SK-N-SH (cell line): ENCODE results near the gene FBXO42. TPM values are rescaled to one million over a fixed set of nuclear protein-coding genes. Genes with fewer than 3 reads are reported as not detected.

Experiments used
- CTCF ChIA-PET: fragments of 300-600, 350-600 bp; formaldehyde crosslinking; extraction: SDS; loops from one replicate; lab custom pipeline; 2021; lab: Yijun Ruan, JAX
- POLR2A ChIA-PET: fragments of 350-600 bp; sonication (Branson Sonifier 250); formaldehyde crosslinking; extraction: SDS; loops from one replicate; lab custom pipeline; 2020; ENCODE audit warnings: antibody characterized with exemption, inconsistent platforms; lab: Yijun Ruan, JAX
- DNase-seq: peaks from one replicate; pipeline ENCODE4 v3.0.0; 2012
- H2AFZ ChIP-seq: fragments of 200-600 bp; sonication (generic); 2 replicates; pipeline ENCODE4 v1.8.1; 2016; ENCODE audit warnings: antibody characterized with exemption, mild to moderate bottlenecking, low read depth
- H3F3A ChIP-seq: fragments of 200-600 bp; sonication (generic); replicated peaks from 2 replicates; pipeline ENCODE3; 2016; ENCODE audit warnings: antibody characterized with exemption, mild to moderate bottlenecking; ENCODE audit not compliant: insufficient read depth
- H3K27ac ChIP-seq, 2 experiments: fragments of 200-500 bp in 1 of 2; fragments of 200-600 bp in 1 of 2; sonication (Bioruptor generic) in 1 of 2; sonication (generic), shearing (Covaris generic) in 1 of 2; 2 replicates each; pipeline versions ENCODE4 v1.5.1 to v1.6.1; 2014 to 2016; ENCODE audit warnings: low read depth in 2 of 2, inconsistent platforms in 1 of 2, low read length in 1 of 2, mild to moderate bottlenecking in 1 of 2, mixed read lengths in 1 of 2
- H3K27me3 ChIP-seq: fragments of 200-600 bp; sonication (generic), shearing (Covaris generic); 2 replicates; pipeline ENCODE4 v1.6.1; 2016; ENCODE audit warnings: mixed run types; ENCODE audit not compliant: insufficient read depth
- H3K36me3 ChIP-seq, 2 experiments: fragments of 200-500 bp in 1 of 2; fragments of 200-600 bp in 1 of 2; sonication (Bioruptor generic) in 1 of 2; sonication (generic) in 1 of 2; replicated peaks in 1 of 2; 2 replicates each; pipeline versions ENCODE3 to v1.5.1; 2014 to 2016; ENCODE audit warnings: low read length in 1 of 2, mild to moderate bottlenecking in 1 of 2; ENCODE audit not compliant: insufficient read depth in 2 of 2, control insufficient read depth in 1 of 2
- H3K4me1 ChIP-seq, 2 experiments: fragments of 200-500 bp in 1 of 2; fragments of 200-600 bp in 1 of 2; sonication (Bioruptor generic) in 1 of 2; sonication (generic), shearing (Covaris generic) in 1 of 2; 2 replicates each; pipeline versions ENCODE4 v1.5.1 to v1.6.1; 2014 to 2016; ENCODE audit warnings: low read depth in 1 of 2, low read length in 1 of 2, mixed run types in 1 of 2; ENCODE audit not compliant: insufficient read depth in 2 of 2, control insufficient read depth in 1 of 2
- H3K4me2 ChIP-seq: fragments of 200-600 bp; sonication (generic), shearing (Covaris generic); 2 replicates; pipeline ENCODE4 v1.6.1; 2017; ENCODE audit warnings: mixed run types
- H3K4me3 ChIP-seq, 2 experiments: fragments of 200-500 bp in 1 of 2; fragments of 200-600 bp in 1 of 2; sonication (Bioruptor generic) in 1 of 2; sonication (generic), shearing (Covaris generic) in 1 of 2; 2 replicates each; pipeline versions ENCODE4 v1.5.1 to v1.8.1; 2014 to 2016; ENCODE audit warnings: low read depth in 2 of 2, inconsistent platforms in 1 of 2, low read length in 1 of 2, mild to moderate bottlenecking in 1 of 2, mixed read lengths in 1 of 2, moderate library complexity in 1 of 2
- H3K79me2 ChIP-seq: fragments of 200-600 bp; sonication (generic); 2 replicates; pipeline ENCODE4 v1.8.1; 2017; ENCODE audit warnings: mild to moderate bottlenecking; ENCODE audit not compliant: insufficient read depth
- H3K9ac ChIP-seq: fragments of 200-600 bp; sonication (generic); 2 replicates; pipeline ENCODE4 v1.6.1; 2017; ENCODE audit warnings: mixed run types
- H3K9me2 ChIP-seq: fragments of 200-600 bp; sonication (generic); 2 replicates; pipeline ENCODE4 v1.6.1; 2017; ENCODE audit warnings: mixed run types
- H3K9me3 ChIP-seq: fragments of 200-600 bp; sonication (generic); 2 replicates; pipeline ENCODE4 v1.6.1; 2017; ENCODE audit warnings: mixed run types, mild to moderate bottlenecking, moderate library complexity
- H4K20me1 ChIP-seq: fragments of 200-600 bp; sonication (generic); 2 replicates; pipeline ENCODE4 v1.6.1; 2017; ENCODE audit warnings: mild to moderate bottlenecking, mixed run types; ENCODE audit not compliant: insufficient read depth
- ELF1 ChIP-seq: IDR thresholded peaks from 2 replicates; pipeline ENCODE4 v1.4.0; 2012
- EZH2phosphoT487 ChIP-seq: fragments of 200-600 bp; sonication (generic); IDR thresholded peaks from 2 replicates; pipeline ENCODE4 v1.6.1; 2017; ENCODE audit warnings: low read depth, mixed run types, mild to moderate bottlenecking, antibody characterized with exemption, moderate library complexity, borderline replicate concordance
- JUND ChIP-seq: IDR thresholded peaks from 2 replicates; pipeline ENCODE4 v1.4.0; 2012
- NFIC ChIP-seq: IDR thresholded peaks from 2 replicates; pipeline ENCODE4 v1.4.0; 2012; ENCODE audit warnings: borderline replicate concordance
- PBX3 ChIP-seq: IDR thresholded peaks from 2 replicates; pipeline ENCODE4; 2012
- POLR2AphosphoS5 ChIP-seq: IDR thresholded peaks from 2 replicates; pipeline ENCODE4 v1.6.1; 2012; ENCODE audit warnings: low read depth, low read length
- RCOR1 ChIP-seq: fragments of 150-350 bp; IDR thresholded peaks from 2 replicates; pipeline ENCODE4 v1.6.1; 2017; ENCODE audit warnings: antibody characterized with exemption, low read length
- REST ChIP-seq: IDR thresholded peaks from 2 replicates; pipeline ENCODE4 v1.6.1; 2012; ENCODE audit warnings: mild to moderate bottlenecking, low read depth, low read length, moderate library complexity
- RFX5 ChIP-seq: IDR thresholded peaks from 2 replicates; pipeline ENCODE4 v1.6.1; 2012; ENCODE audit warnings: mild to moderate bottlenecking, improper control_type of control experiment, low read length
- SIN3A ChIP-seq: IDR thresholded peaks from 2 replicates; pipeline ENCODE4 v1.6.1; 2012; ENCODE audit warnings: low read depth, mild to moderate bottlenecking, low read length, moderate library complexity, borderline replicate concordance
- SMC3 ChIP-seq: IDR thresholded peaks from 2 replicates; pipeline ENCODE4 v1.6.1; 2012; ENCODE audit warnings: low read depth, low read length, improper control_type of control experiment
- TAF1 ChIP-seq: IDR thresholded peaks from 2 replicates; pipeline ENCODE4 v1.6.1; 2012; ENCODE audit warnings: low read depth, mild to moderate bottlenecking, low read length, moderate library complexity, borderline replicate concordance
- USF2 ChIP-seq: fragments of 150-350 bp; IDR thresholded peaks from 2 replicates; pipeline ENCODE4 v1.6.1; 2017; ENCODE audit warnings: antibody characterized with exemption, low read length, low read depth, borderline replicate concordance
- WGBS: methylation state at CpG from one replicate; pipeline ENCODE4 v1.1.6; 2017; ENCODE audit warnings: low lambda C conversion rate; 5-methylcytosine and 5-hydroxymethylcytosine counted together
- polyA plus RNA-seq, 3 experiments: library from polyadenylated mRNA; depleted of rRNA; stranded (reverse); fragments of >200 nt; gene quantifications; 2 replicates each; pipeline ENCODE4 v1.2.3, GENCODE V29; 2012
- TF ChIP-seq, protein P1 (sequence below): IDR thresholded peaks from 2 replicates; pipeline ENCODE4 v1.4.0; 2012; ENCODE audit warnings: low read depth
- TF ChIP-seq, protein P2 (sequence below): fragments of 150-350 bp; IDR thresholded peaks from 2 replicates; pipeline ENCODE4 v1.6.1; 2016; ENCODE audit warnings: mild to moderate bottlenecking, low read depth, low read length
- TF ChIP-seq, protein P3 (sequence below): fragments of 200-600 bp; sonication (generic); IDR thresholded peaks from 2 replicates; pipeline ENCODE4 v1.6.1; 2017; ENCODE audit warnings: antibody characterized with exemption, mild to moderate bottlenecking, moderate library complexity

The FBXO42 gene
- polyA plus RNA-seq, 1 of the 3 experiments (the other 2 are of a cell fraction): 8.6 TPM

- ChIA-PET POLR2A (interaction anchor here (0.6 to 1.3 kb wide), 5 partner anchors 31 to 169 kb away, joined by 3 to 5 read pairs (median 4); partner anchors contain the start of gene FBXO42), CTCF (interaction anchor here (0.6 to 3.0 kb wide), 15 partner anchors 9 to 175 kb away, joined by 3 to 28 read pairs (median 5); partner anchors contain the start of genes CPLANE2, FAM131C and FBXO42)
- Histone ChIP-seq H3K36me3 (peaks cover 7 to 37% of the 10 kb centered on the region in 2 experiments), H3K9ac (no peak overlapping the region), H3K27me3 (no peaks in the 10 kb centered on the region), H3K4me2 (0 out of 2 replicates have a peak overlapping the region, but pooled peaks have one; percentile 30), H2AFZ (no peak overlapping the region), H3K4me1 (peaks cover 23 to 55% of the 10 kb centered on the region in 2 experiments), H3F3A (peaks cover 14% of the 10 kb centered on the region), H3K79me2 (no peaks in the 10 kb centered on the region), H4K20me1 (no peaks in the 10 kb centered on the region), H3K9me2 (no peaks in the 10 kb centered on the region), H3K27ac (peak overlapping the region; percentile 70 to 99), H3K9me3 (no peaks in the 10 kb centered on the region), H3K4me3 (no peak overlapping the region)
- 86% methylated on average over 8 of the region's 8 CpGs for WGBS
- TF ChIP-seq, protein P1, sequence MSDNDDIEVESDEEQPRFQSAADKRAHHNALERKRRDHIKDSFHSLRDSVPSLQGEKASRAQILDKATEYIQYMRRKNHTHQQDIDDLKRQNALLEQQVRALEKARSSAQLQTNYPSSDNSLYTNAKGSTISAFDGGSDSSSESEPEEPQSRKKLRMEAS: no peak
- no peak for TF ChIP-seq USF2
- no peak for TF ChIP-seq RFX5
- no peak for TF ChIP-seq EZH2phosphoT487
- no peak for TF ChIP-seq POLR2AphosphoS5
- TF ChIP-seq SIN3A: no peak
- TF ChIP-seq SMC3: no peak
- TF ChIP-seq JUND: no peak
- no peak for TF ChIP-seq REST
- TF ChIP-seq PBX3: no peak
- TF ChIP-seq, protein P2, sequence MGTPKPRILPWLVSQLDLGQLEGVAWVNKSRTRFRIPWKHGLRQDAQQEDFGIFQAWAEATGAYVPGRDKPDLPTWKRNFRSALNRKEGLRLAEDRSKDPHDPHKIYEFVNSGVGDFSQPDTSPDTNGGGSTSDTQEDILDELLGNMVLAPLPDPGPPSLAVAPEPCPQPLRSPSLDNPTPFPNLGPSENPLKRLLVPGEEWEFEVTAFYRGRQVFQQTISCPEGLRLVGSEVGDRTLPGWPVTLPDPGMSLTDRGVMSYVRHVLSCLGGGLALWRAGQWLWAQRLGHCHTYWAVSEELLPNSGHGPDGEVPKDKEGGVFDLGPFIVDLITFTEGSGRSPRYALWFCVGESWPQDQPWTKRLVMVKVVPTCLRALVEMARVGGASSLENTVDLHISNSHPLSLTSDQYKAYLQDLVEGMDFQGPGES: no peak
- TF ChIP-seq, protein P3, sequence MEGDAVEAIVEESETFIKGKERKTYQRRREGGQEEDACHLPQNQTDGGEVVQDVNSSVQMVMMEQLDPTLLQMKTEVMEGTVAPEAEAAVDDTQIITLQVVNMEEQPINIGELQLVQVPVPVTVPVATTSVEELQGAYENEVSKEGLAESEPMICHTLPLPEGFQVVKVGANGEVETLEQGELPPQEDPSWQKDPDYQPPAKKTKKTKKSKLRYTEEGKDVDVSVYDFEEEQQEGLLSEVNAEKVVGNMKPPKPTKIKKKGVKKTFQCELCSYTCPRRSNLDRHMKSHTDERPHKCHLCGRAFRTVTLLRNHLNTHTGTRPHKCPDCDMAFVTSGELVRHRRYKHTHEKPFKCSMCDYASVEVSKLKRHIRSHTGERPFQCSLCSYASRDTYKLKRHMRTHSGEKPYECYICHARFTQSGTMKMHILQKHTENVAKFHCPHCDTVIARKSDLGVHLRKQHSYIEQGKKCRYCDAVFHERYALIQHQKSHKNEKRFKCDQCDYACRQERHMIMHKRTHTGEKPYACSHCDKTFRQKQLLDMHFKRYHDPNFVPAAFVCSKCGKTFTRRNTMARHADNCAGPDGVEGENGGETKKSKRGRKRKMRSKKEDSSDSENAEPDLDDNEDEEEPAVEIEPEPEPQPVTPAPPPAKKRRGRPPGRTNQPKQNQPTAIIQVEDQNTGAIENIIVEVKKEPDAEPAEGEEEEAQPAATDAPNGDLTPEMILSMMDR: no peak
- TF ChIP-seq ELF1: no peak
- no peak for TF ChIP-seq RCOR1
- no peak for TF ChIP-seq TAF1
- TF ChIP-seq NFIC: no peak
- DNase-seq: no peak
Observed at GRCh38 chr1:16248007-16248436, 104.3 kb downstream of the FBXO42 start.
